ENCODE data around the gene TOP2B. TPM values are rescaled to one million over a fixed set of nuclear protein-coding genes. Genes with fewer than 3 reads are reported as not detected.
A peak's percentile ranks its signal among the peaks of the same experiment; 100 is the strongest.

The TOP2B gene
- total RNA-seq, 2 donors from 2014 or later: 71.2 to 85.9 TPM

GRCh38 chr3:25611193-25611592, 53.5 kb downstream of the TOP2B start:
- Mint-ChIP-seq H3K9me3 (no peaks in the 10 kb centered on the region), H3K4me1 (no peaks in the 10 kb centered on the region), H3K27ac (peak overlapping the region; percentile 82), H3K4me3 (no peak overlapping the region), H3K27me3 (no peaks in the 10 kb centered on the region), H3K36me3 (ENCODE audit: low read depth) (peaks cover 92% of the 10 kb centered on the region)
- ATAC-seq (replicated peaks): no peak

GRCh38 chr3:25610779-25611178, 53.9 kb downstream of the TOP2B start:
- no peak for ATAC-seq (replicated peaks)
- Mint-ChIP-seq H3K36me3 (ENCODE audit: low read depth) (peaks cover 96% of the 10 kb centered on the region), H3K4me1 (peaks cover 1% of the 10 kb centered on the region), H3K27me3 (no peaks in the 10 kb centered on the region), H3K9me3 (no peaks in the 10 kb centered on the region), H3K4me3 (no peak overlapping the region), H3K27ac (peak overlapping the region; percentile 82)

- peaks cover 97% of the 10 kb centered on the region for H3K36me3 Mint-ChIP-seq (ENCODE audit: low read depth)
- H3K27ac Mint-ChIP-seq: peak overlapping the region; percentile 82
- no peak overlapping the region for H3K4me3 Mint-ChIP-seq
- no peaks in the 10 kb centered on the region for H3K9me3 Mint-ChIP-seq
- no peak for ATAC-seq (replicated peaks)
- H3K27me3 Mint-ChIP-seq: no peaks in the 10 kb centered on the region
- H3K4me1 Mint-ChIP-seq: peaks cover 4% of the 10 kb centered on the region
These were observed 54.5 kb downstream of the TOP2B start for GRCh38 chr3:25610167-25610566.

- Mint-ChIP-seq H3K27me3 (no peaks in the 10 kb centered on the region), H3K36me3 (ENCODE audit: low read depth) (peaks cover 98% of the 10 kb centered on the region), H3K4me1 (peaks cover 4% of the 10 kb centered on the region), H3K27ac (peak overlapping the region; percentile 58), H3K4me3 (no peak overlapping the region), H3K9me3 (no peaks in the 10 kb centered on the region)
- ATAC-seq (replicated peaks): peak; percentile 96
These were observed 60.5 kb downstream of the TOP2B start for GRCh38 chr3:25604107-25604805.

- peaks cover 4% of the 10 kb centered on the region for H3K4me1 Mint-ChIP-seq
- H3K27ac Mint-ChIP-seq: peak overlapping the region; percentile 58
- peak; percentile 3 for ATAC-seq (replicated peaks)
- no peaks in the 10 kb centered on the region for H3K9me3 Mint-ChIP-seq
- peaks cover 100% of the 10 kb centered on the region for H3K36me3 Mint-ChIP-seq (ENCODE audit: low read depth)
- no peak overlapping the region for H3K4me3 Mint-ChIP-seq
- H3K27me3 Mint-ChIP-seq: no peaks in the 10 kb centered on the region
These were observed 61.0 kb downstream of the TOP2B start for GRCh38 chr3:25603703-25604102.

GRCh38 chr3:25597535-25598101, 67.1 kb downstream of the TOP2B start:
- no peaks in the 10 kb centered on the region for H3K27me3 Mint-ChIP-seq
- no peak overlapping the region for H3K27ac Mint-ChIP-seq
- no peaks in the 10 kb centered on the region for H3K4me1 Mint-ChIP-seq
- ATAC-seq (replicated peaks): no peak
- peaks cover 67% of the 10 kb centered on the region for H3K36me3 Mint-ChIP-seq (ENCODE audit: low read depth)
- no peak overlapping the region for H3K4me3 Mint-ChIP-seq
- H3K9me3 Mint-ChIP-seq: no peaks in the 10 kb centered on the region

- Mint-ChIP-seq H3K4me1 (no peaks in the 10 kb centered on the region), H3K4me3 (no peak overlapping the region), H3K27me3 (no peaks in the 10 kb centered on the region), H3K27ac (no peak overlapping the region), H3K9me3 (no peaks in the 10 kb centered on the region), H3K36me3 (ENCODE audit: low read depth) (peaks cover 31% of the 10 kb centered on the region)
- ATAC-seq (replicated peaks): peak; percentile 46
These were observed 70.7 kb downstream of the TOP2B start for GRCh38 chr3:25594007-25594502.

GRCh38 chr3:25593001-25593400, 71.7 kb downstream of the TOP2B start:
- no peak for ATAC-seq (replicated peaks)
- Mint-ChIP-seq H3K36me3 (ENCODE audit: low read depth) (peaks cover 20% of the 10 kb centered on the region), H3K4me3 (no peak overlapping the region), H3K27ac (no peak overlapping the region), H3K4me1 (no peaks in the 10 kb centered on the region), H3K9me3 (no peaks in the 10 kb centered on the region), H3K27me3 (no peaks in the 10 kb centered on the region)

- no peak overlapping the region for H3K4me3 Mint-ChIP-seq
- H3K9me3 Mint-ChIP-seq: no peaks in the 10 kb centered on the region
- H3K4me1 Mint-ChIP-seq: no peaks in the 10 kb centered on the region
- ATAC-seq (replicated peaks): peak; percentile 34
- no peaks in the 10 kb centered on the region for H3K27me3 Mint-ChIP-seq
- H3K36me3 Mint-ChIP-seq (ENCODE audit: low read depth): peaks cover 16% of the 10 kb centered on the region
- H3K27ac Mint-ChIP-seq: no peak overlapping the region
These were observed 72.2 kb downstream of the TOP2B start for GRCh38 chr3:25592510-25592968.

- Mint-ChIP-seq H3K27ac (no peak overlapping the region), H3K36me3 (ENCODE audit: low read depth) (no peaks in the 10 kb centered on the region), H3K4me1 (no peaks in the 10 kb centered on the region), H3K27me3 (no peaks in the 10 kb centered on the region), H3K4me3 (no peak overlapping the region), H3K9me3 (no peaks in the 10 kb centered on the region)
- no peak for ATAC-seq (replicated peaks)
These were observed 74.9 kb downstream of the TOP2B start for GRCh38 chr3:25589783-25590258.

- H3K4me1 Mint-ChIP-seq: no peaks in the 10 kb centered on the region
- H3K9me3 Mint-ChIP-seq: no peaks in the 10 kb centered on the region
- no peak overlapping the region for H3K4me3 Mint-ChIP-seq
- ATAC-seq (replicated peaks): no peak
- H3K27me3 Mint-ChIP-seq: no peaks in the 10 kb centered on the region
- no peaks in the 10 kb centered on the region for H3K36me3 Mint-ChIP-seq (ENCODE audit: low read depth)
- H3K27ac Mint-ChIP-seq: no peak overlapping the region
These were observed 75.5 kb downstream of the TOP2B start for GRCh38 chr3:25589104-25589782.

- H3K27me3 Mint-ChIP-seq: peaks cover 3% of the 10 kb centered on the region
- H3K9me3 Mint-ChIP-seq: no peaks in the 10 kb centered on the region
- no peaks in the 10 kb centered on the region for H3K4me1 Mint-ChIP-seq
- no peak overlapping the region for H3K27ac Mint-ChIP-seq
- no peak overlapping the region for H3K4me3 Mint-ChIP-seq
- no peak for ATAC-seq (replicated peaks)
- H3K36me3 Mint-ChIP-seq (ENCODE audit: low read depth): no peaks in the 10 kb centered on the region
These were observed 76.1 kb downstream of the TOP2B start for GRCh38 chr3:25588441-25589103.

GRCh38 chr3:25587975-25588374, 76.7 kb downstream of the TOP2B start:
- no peaks in the 10 kb centered on the region for H3K36me3 Mint-ChIP-seq (ENCODE audit: low read depth)
- H3K9me3 Mint-ChIP-seq: no peaks in the 10 kb centered on the region
- H3K4me1 Mint-ChIP-seq: no peaks in the 10 kb centered on the region
- no peak overlapping the region for H3K4me3 Mint-ChIP-seq
- no peak overlapping the region for H3K27ac Mint-ChIP-seq
- H3K27me3 Mint-ChIP-seq: peaks cover 4% of the 10 kb centered on the region
- ATAC-seq (replicated peaks): no peak

- H3K9me3 Mint-ChIP-seq: no peaks in the 10 kb centered on the region
- no peak overlapping the region for H3K27ac Mint-ChIP-seq
- H3K4me3 Mint-ChIP-seq: no peak overlapping the region
- no peak for ATAC-seq (replicated peaks)
- H3K27me3 Mint-ChIP-seq: peaks cover 8% of the 10 kb centered on the region
- no peaks in the 10 kb centered on the region for H3K36me3 Mint-ChIP-seq (ENCODE audit: low read depth)
- H3K4me1 Mint-ChIP-seq: no peaks in the 10 kb centered on the region
These were observed 77.2 kb downstream of the TOP2B start for GRCh38 chr3:25587526-25587925.
